GM19324 (cell line): ENCODE data around the gene CD2BP2.
A peak's percentile ranks its signal among the peaks of the same experiment; 100 is the strongest.
"Not testable (repeated sequence)": the region's sequence is repeated elsewhere in the genome, so short reads cannot be mapped to it uniquely, and the experiment has no call there.

Experiments used
- ATAC-seq: cut with Tn5 transposase; IDR thresholded peaks from one replicate; pipeline ENCODE4 v1.9.1; 2021; ENCODE audit warnings: mild to moderate bottlenecking, moderate library complexity; ENCODE audit not compliant: unreplicated experiment, low FRiP score

Gene CD2BP2

GRCh38 chr16:30355144-30355953 is at the start of gene CD2BP2:
TSS of gene CD2BP2 (minus strand) at chr16:30355308. CDS start at chr16:30354681, 627 bp downstream.
- ATAC-seq: peak; percentile 77

GRCh38 chr16:30401768-30402425 is 46.8 kb upstream of the CD2BP2 start:
- no peak for ATAC-seq

GRCh38 chr16:30399435-30400186 is 44.5 kb upstream of the CD2BP2 start:
- no peak for ATAC-seq

GRCh38 chr16:30398661-30399434 is 43.7 kb upstream of the CD2BP2 start:
- no peak for ATAC-seq

- no peak for ATAC-seq
Observed at GRCh38 chr16:30397776-30398660, 42.9 kb upstream of the CD2BP2 start.

- ATAC-seq: no peak
Observed at GRCh38 chr16:30397056-30397455, 41.9 kb upstream of the CD2BP2 start.

GRCh38 chr16:30396627-30397026 is 41.5 kb upstream of the CD2BP2 start:
- ATAC-seq: not testable (repeated sequence)

GRCh38 chr16:30395992-30396585 is 41.0 kb upstream of the CD2BP2 start:
- ATAC-seq: no peak

- peak; percentile 71 for ATAC-seq
Observed at GRCh38 chr16:30395155-30395991, 40.3 kb upstream of the CD2BP2 start, which contains the start of gene ZNF48. TSS of gene ZNF48 (plus strand) at chr16:30395420. CDS start at chr16:30395795, 375 bp downstream.

- ATAC-seq: no peak
Observed at GRCh38 chr16:30394592-30395154, 39.6 kb upstream of the CD2BP2 start.

- ATAC-seq: no peak
Observed at GRCh38 chr16:30383521-30383920, 28.4 kb upstream of the CD2BP2 start.

GRCh38 chr16:30382111-30382881 is 27.2 kb upstream of the CD2BP2 start, which contains the start of gene SEPTIN1:
TSS of gene SEPTIN1 (minus strand) at chr16:30382561. CDS start at chr16:30382542, 19 bp downstream.
- no peak for ATAC-seq

- ATAC-seq: no peak
Observed at GRCh38 chr16:30381291-30382041, 26.4 kb upstream of the CD2BP2 start.

- no peak for ATAC-seq
Observed at GRCh38 chr16:30380803-30381208, 25.7 kb upstream of the CD2BP2 start.

GRCh38 chr16:30380072-30380802 is 25.1 kb upstream of the CD2BP2 start:
- no peak for ATAC-seq
